GM12878 (cell line): ENCODE data around the gene AMOTL1. TPM values are rescaled to one million over a fixed set of nuclear protein-coding genes. Genes with fewer than 3 reads are reported as not detected.

ENCODE experiments used
- ATAC-seq: fragments of 200-7000 bp; cut with Tn5 transposase; 3 replicates; pipeline ENCODE4 v1.9.1; 2020; ENCODE audit warnings: mild to moderate bottlenecking, moderate library complexity
- BruUV-seq: library from RNA; stranded (reverse); fragments of 400-500 nt; replicated peaks from 2 replicates; lab custom pipeline; 2021; lab: Mats Ljungman, UMichigan
- CTCF ChIA-PET: fragments of 300-600 bp; sonication (Branson Sonifier 250); formaldehyde crosslinking; extraction: SDS; loops from one replicate; lab custom pipeline; 2021; ENCODE audit warnings: inconsistent platforms; lab: Yijun Ruan, JAX
- POLR2A ChIA-PET: fragments of 350-600 bp; formaldehyde crosslinking; extraction: SDS; loops from one replicate; lab custom pipeline; 2021; ENCODE audit warnings: inconsistent platforms; lab: Charles Lee
- RAD21 ChIA-PET: fragments of 300-600 bp; sonication (Branson Sonifier 250); formaldehyde crosslinking; loops from one replicate; lab custom pipeline; 2023; ENCODE audit warnings: antibody characterized with exemption; ENCODE audit not compliant: unreplicated experiment; lab: Charles Lee
- SMC1A ChIA-PET: fragments of 300-600 bp; sonication (Branson Sonifier 250); formaldehyde crosslinking; loops from one replicate; lab custom pipeline; 2023; ENCODE audit not compliant: unreplicated experiment, uncharacterized antibody; lab: Charles Lee
- DNase-seq: peaks from one replicate; pipeline ENCODE4 v3.0.0-alpha.2; 2011; ENCODE audit warnings: low read depth, low spot score
- FAIRE-seq: peaks from 3 replicates; lab custom pipeline; 2011; peaks lifted over from hg19 to GRCh38; lab: Jason Lieb, UNC
- H2AFZ ChIP-seq: 2 replicates; pipeline ENCODE4 v1.6.0; 2011; ENCODE audit warnings: low read depth, low read length, control low read depth; ENCODE audit not compliant: control insufficient read depth
- H3K27ac ChIP-seq: 2 replicates; pipeline ENCODE4 v1.5.1; 2011; ENCODE audit warnings: control low read depth; ENCODE audit not compliant: control insufficient read depth, insufficient read depth
- H3K27me3 ChIP-seq, 2 experiments: replicated peaks in 1 of 2; 2 replicates each; pipeline versions ENCODE4 v1.6.0 to v1.6.1; 2011; ENCODE audit warnings: low read length in 1 of 2; ENCODE audit not compliant: control insufficient read depth in 2 of 2, insufficient read depth in 2 of 2
- H3K36me3 ChIP-seq, 2 experiments: 2 replicates each; pipeline ENCODE4 v1.5.1; 2011; ENCODE audit warnings: low read length in 1 of 2; ENCODE audit not compliant: control insufficient read depth in 2 of 2, insufficient read depth in 2 of 2
- H3K4me1 ChIP-seq: 2 replicates; pipeline ENCODE4 v1.6.1; 2011; ENCODE audit warnings: mild to moderate bottlenecking, low read length, moderate library complexity, mixed read lengths; ENCODE audit not compliant: control insufficient read depth, insufficient read depth
- H3K4me2 ChIP-seq: 2 replicates; pipeline ENCODE4 v1.6.0; 2011; ENCODE audit warnings: control low read depth; ENCODE audit not compliant: control insufficient read depth, insufficient read depth
- H3K4me3 ChIP-seq: fragments of 200-600 bp; sonication (generic); 2 replicates; pipeline ENCODE4 v1.5.1; 2016
- H3K79me2 ChIP-seq: 2 replicates; pipeline ENCODE4 v1.6.0; 2011; ENCODE audit warnings: low read length; ENCODE audit not compliant: control insufficient read depth, insufficient read depth
- H3K9ac ChIP-seq: 2 replicates; pipeline ENCODE4 v1.8.0; 2011; ENCODE audit warnings: low read length, control low read depth, mixed read lengths; ENCODE audit not compliant: control insufficient read depth, insufficient read depth
- H3K9me3 ChIP-seq: replicated peaks from 3 replicates; pipeline ENCODE4 v1.5.1; 2011; ENCODE audit warnings: mild to moderate bottlenecking, low read length; ENCODE audit not compliant: control insufficient read depth, insufficient read depth
- H4K20me1 ChIP-seq: 2 replicates; pipeline ENCODE4 v1.6.0; 2011; ENCODE audit not compliant: control insufficient read depth, insufficient read depth
- CBX5 ChIP-seq: sonication (generic); IDR thresholded peaks from 2 replicates; pipeline ENCODE4 v1.6.1; 2016; ENCODE audit warnings: low read depth, moderate library complexity, mild to moderate bottlenecking, inconsistent platforms
- LARP7 ChIP-seq: fragments of 450-650 bp; IDR thresholded peaks from 2 replicates; pipeline ENCODE4 v1.6.1; 2017; ENCODE audit warnings: mild to moderate bottlenecking
- MTA3 ChIP-seq: IDR thresholded peaks from 2 replicates; pipeline ENCODE4 v1.6.1; 2012; ENCODE audit warnings: low read length, inconsistent platforms, borderline replicate concordance
- MYB ChIP-seq: fragments of 150-350 bp; IDR thresholded peaks from 2 replicates; pipeline ENCODE4 v1.6.1; 2014; ENCODE audit warnings: mild to moderate bottlenecking, low read depth, low read length, borderline replicate concordance
- NFIC ChIP-seq: IDR thresholded peaks from 2 replicates; pipeline ENCODE4 v1.6.1; 2012; ENCODE audit warnings: low read depth, mild to moderate bottlenecking, inconsistent platforms, low read length, moderate library complexity
- NR2C1 ChIP-seq: fragments of 450-650 bp; IDR thresholded peaks from 2 replicates; pipeline ENCODE4 v1.6.1; 2017; ENCODE audit warnings: antibody characterized with exemption, mild to moderate bottlenecking, moderate library complexity
- NR2C2 ChIP-seq: IDR thresholded peaks from 2 replicates; pipeline ENCODE4 v1.6.1; 2011; ENCODE audit warnings: borderline replicate concordance, low read depth; ENCODE audit not compliant: control insufficient read depth, insufficient read length
- PAX5 ChIP-seq: IDR thresholded peaks from 2 replicates; pipeline ENCODE4 v1.6.1; 2011; ENCODE audit warnings: low read depth, low read length, borderline replicate concordance
- POLR2AphosphoS5 ChIP-seq: IDR thresholded peaks from 2 replicates; pipeline ENCODE4 v1.6.1; 2011; ENCODE audit warnings: mild to moderate bottlenecking, low read length, inconsistent platforms
- RELB ChIP-seq: fragments of 450-650 bp; IDR thresholded peaks from 2 replicates; pipeline ENCODE4 v1.6.1; 2017; ENCODE audit warnings: low read depth, mild to moderate bottlenecking, moderate library complexity
- SMAD5 ChIP-seq: IDR thresholded peaks from 2 replicates; pipeline ENCODE4 v1.6.1; 2016; ENCODE audit warnings: antibody characterized with exemption, low read depth
- SMC3 ChIP-seq: IDR thresholded peaks from 2 replicates; pipeline ENCODE4 v1.6.1; 2011; ENCODE audit warnings: low read length, improper control_type of control experiment, borderline replicate concordance
- SPI1 ChIP-seq: IDR thresholded peaks from 2 replicates; pipeline ENCODE4 v1.6.1; 2011; ENCODE audit warnings: low read depth, mild to moderate bottlenecking, low read length, moderate library complexity, borderline replicate concordance; ENCODE audit not compliant: insufficient read depth
- ZBTB11 ChIP-seq: fragments of 450-650 bp; formaldehyde crosslinking; IDR thresholded peaks from 2 replicates; pipeline ENCODE4 v1.5.0; 2022; ENCODE audit warnings: mild to moderate bottlenecking, missing genetic modification characterization
- ZSCAN29 ChIP-seq: fragments of 450-650 bp; IDR thresholded peaks from 2 replicates; pipeline ENCODE4 v1.6.1; 2017; ENCODE audit warnings: mild to moderate bottlenecking, moderate library complexity
- WGBS: methylation state at CpG from one replicate; pipeline ENCODE4 v1.1.6; 2016; ENCODE audit warnings: low lambda C conversion rate; ENCODE audit not compliant: insufficient replicate concordance, insufficient coverage; ENCODE audit errors: missing lambda C conversion rate; 5-methylcytosine and 5-hydroxymethylcytosine counted together
- in situ Hi-C: fragments of 300-500 bp; cut with MboI; formaldehyde crosslinking; loops from 9 replicates; pipeline ENCODE4 v1.14.3; 2018; ENCODE audit warnings: mixed read lengths
- intact Hi-C: fragments of 100-400 bp; cut with micrococcal nuclease; formaldehyde crosslinking; loops from one replicate; pipeline ENCODE4 v1.14.2; 2022; ENCODE audit not compliant: unreplicated experiment
- polyA plus RNA-seq, 11 experiments: library from polyadenylated mRNA; depleted of rRNA in 4 of 11; unstranded in 6 of 11; stranded (reverse) in 5 of 11; fragments of >200 nt; fragmentation: Nextera tagmentation in 4 of 11; fragmentation: Illumina TruSeq in 1 of 11; extraction: Ambion mirVana in 4 of 11; extraction: Trizol in 1 of 11; gene quantifications; 1 replicate in 1 of 11; 2 replicates in 10 of 11; pipeline versions ENCODE4 v1.2.1 to v1.2.3, GENCODE V29; 2011 to 2016; ENCODE audit warnings: inconsistent platforms in 2 of 11, missing spikeins in 2 of 11, low read depth in 1 of 11
- total RNA-seq, 4 experiments: library from RNA; depleted of rRNA in 3 of 4; stranded (reverse); fragments of >200 nt in 3 of 4; fragmentation: Illumina TruSeq in 1 of 4; extraction: Trizol in 1 of 4; gene quantifications; 2 replicates each; pipeline versions ENCODE4 v1.2.1 to v1.2.3, GENCODE V29; 2013 to 2021
- TF ChIP-seq, protein P1 (sequence below): fragments of 150-350 bp; IDR thresholded peaks from 2 replicates; pipeline ENCODE4 v1.6.1; 2014; ENCODE audit warnings: mild to moderate bottlenecking, low read depth, low read length

AMOTL1 gene
- total and polyA plus RNA-seq, 10 of the 15 experiments (the other 5 are each of a cell fraction or from before 2014, with no cell fraction given) = under 0.01 to 0.41 (median 0.01) TPM; not detected in 7

- TF ChIP-seq SMAD5 (no peak), SMC3 (no peak), POLR2AphosphoS5 (no peak), NR2C2 (no peak), NFIC (no peak), MTA3 (no peak)
Measured at GRCh38 chr11:94870422-94870821, 102.3 kb downstream of the AMOTL1 start (continued).

DNA sequence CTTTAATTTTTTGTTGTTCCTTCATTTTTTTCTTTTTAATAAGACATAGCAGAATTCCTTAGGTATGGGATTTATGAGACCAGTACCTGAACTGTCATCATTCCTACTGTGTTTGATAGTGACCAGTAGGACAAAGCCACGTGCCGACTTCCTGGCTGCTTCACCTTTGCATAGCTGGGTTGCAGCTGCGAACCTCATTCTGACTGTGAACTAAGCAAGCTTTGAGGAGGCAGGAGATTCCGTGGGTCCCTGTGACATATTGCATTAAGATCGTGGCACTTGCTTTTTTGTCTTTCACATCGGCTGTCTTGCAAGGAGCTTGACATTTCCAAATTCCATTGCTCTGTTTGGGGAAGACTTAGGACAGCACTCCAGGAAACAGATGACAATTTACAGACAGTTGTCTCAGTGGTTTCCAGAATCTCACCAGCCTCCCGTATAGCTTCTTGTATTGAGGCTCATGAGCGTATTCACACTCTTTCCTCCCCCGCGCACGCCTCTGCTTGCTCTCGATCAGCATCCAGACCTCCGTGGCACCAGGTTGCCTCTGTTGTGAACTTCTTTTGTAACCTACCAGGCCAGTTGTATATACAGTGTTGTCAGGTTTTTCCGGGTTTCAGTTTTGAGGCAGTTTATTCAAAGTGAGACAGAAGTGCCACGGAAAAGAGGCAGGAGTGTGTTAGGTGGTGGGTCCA lies 103.5 kb downstream of the AMOTL1 start:
- DNase-seq (no peak), FAIRE-seq (no peak), ATAC-seq (no peak)
- no peaks in the 10 kb centered on the region for H3K79me2 ChIP-seq
- WGBS = 36% methylated on average over 15 of the region's 15 CpGs
- H3K4me1 ChIP-seq = peaks cover 4% of the 10 kb centered on the region; the same call in 1 of the 2 replicates
- ChIA-PET POLR2A (no interaction called here), RAD21 (no interaction called here), CTCF (interaction anchor here (1.1 to 2.5 kb wide), 3 partner anchors 15 to 568 kb away, joined by 3 to 12 read pairs (median 4); no protein-coding TSS in a partner anchor), SMC1A (interaction anchor here (1.1 kb wide), 1 partner anchor 15 kb away, joined by 4 read pairs; no protein-coding TSS in a partner anchor)
- no peak overlapping the region for H2AFZ ChIP-seq
- H3K4me2 ChIP-seq = no peak overlapping the region
- H3K36me3 ChIP-seq = no peaks in the 10 kb centered on the region
- intact Hi-C loops (no loop called here), in situ Hi-C loops (no loop called here)
- no TSS peak for BruUV-seq
- no peak overlapping the region for H3K27ac ChIP-seq
- H4K20me1 ChIP-seq = no peaks in the 10 kb centered on the region
- 0 out of 4 replicates have a peak, but pooled peaks cover 0 to 2% of the 10 kb centered on the region in 2 experiments for H3K27me3 ChIP-seq
- H3K9me3 ChIP-seq = no peaks in the 10 kb centered on the region
- no peak overlapping the region for H3K9ac ChIP-seq
- no peak overlapping the region for H3K4me3 ChIP-seq
- no peak for TF ChIP-seq SPI1
- TF ChIP-seq, protein P1, sequence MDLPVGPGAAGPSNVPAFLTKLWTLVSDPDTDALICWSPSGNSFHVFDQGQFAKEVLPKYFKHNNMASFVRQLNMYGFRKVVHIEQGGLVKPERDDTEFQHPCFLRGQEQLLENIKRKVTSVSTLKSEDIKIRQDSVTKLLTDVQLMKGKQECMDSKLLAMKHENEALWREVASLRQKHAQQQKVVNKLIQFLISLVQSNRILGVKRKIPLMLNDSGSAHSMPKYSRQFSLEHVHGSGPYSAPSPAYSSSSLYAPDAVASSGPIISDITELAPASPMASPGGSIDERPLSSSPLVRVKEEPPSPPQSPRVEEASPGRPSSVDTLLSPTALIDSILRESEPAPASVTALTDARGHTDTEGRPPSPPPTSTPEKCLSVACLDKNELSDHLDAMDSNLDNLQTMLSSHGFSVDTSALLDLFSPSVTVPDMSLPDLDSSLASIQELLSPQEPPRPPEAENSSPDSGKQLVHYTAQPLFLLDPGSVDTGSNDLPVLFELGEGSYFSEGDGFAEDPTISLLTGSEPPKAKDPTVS = no peak
- TF ChIP-seq PAX5 = no peak
- TF ChIP-seq LARP7 = no peak
- TF ChIP-seq SMC3 = no peak
- no peak for TF ChIP-seq ZSCAN29
- no peak for TF ChIP-seq ZBTB11
- TF ChIP-seq RELB = no peak
- no peak for TF ChIP-seq MYB
- TF ChIP-seq NR2C1 = no peak
- no peak for TF ChIP-seq CBX5
